HG02970 (cell line): ENCODE data around the gene MYOCOS.
"Not testable (repeated sequence)": the region's sequence is repeated elsewhere in the genome, so short reads cannot be mapped to it uniquely, and the experiment has no call there.

ENCODE experiments used
- ATAC-seq: cut with Tn5 transposase; IDR thresholded peaks from one replicate; pipeline ENCODE4 v1.9.1; 2021; ENCODE audit warnings: mild to moderate bottlenecking, moderate library complexity, moderate number of reproducible peaks; ENCODE audit not compliant: unreplicated experiment, low FRiP score

Gene MYOCOS

DNA sequence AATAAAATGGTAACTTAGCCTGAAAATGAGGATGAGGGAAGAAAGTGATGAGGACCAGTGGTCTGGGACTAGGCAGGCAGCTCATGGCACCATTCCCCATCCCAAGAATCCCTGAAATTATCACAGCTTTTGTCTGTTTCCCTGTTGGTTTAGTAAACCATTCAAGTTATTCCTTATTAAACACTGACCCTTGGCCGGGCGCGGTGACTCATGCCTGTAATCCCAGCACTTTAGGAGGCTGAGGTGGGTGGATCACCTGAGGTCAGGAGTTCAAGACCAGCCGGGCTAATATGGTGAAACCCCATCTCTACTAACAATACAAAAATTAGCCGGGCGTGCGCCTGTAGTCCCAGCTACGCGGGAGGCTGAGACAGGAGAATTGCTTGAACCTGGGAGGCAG, 34.2 kb downstream of the MYOCOS start:
- ATAC-seq = not testable (repeated sequence)

DNA sequence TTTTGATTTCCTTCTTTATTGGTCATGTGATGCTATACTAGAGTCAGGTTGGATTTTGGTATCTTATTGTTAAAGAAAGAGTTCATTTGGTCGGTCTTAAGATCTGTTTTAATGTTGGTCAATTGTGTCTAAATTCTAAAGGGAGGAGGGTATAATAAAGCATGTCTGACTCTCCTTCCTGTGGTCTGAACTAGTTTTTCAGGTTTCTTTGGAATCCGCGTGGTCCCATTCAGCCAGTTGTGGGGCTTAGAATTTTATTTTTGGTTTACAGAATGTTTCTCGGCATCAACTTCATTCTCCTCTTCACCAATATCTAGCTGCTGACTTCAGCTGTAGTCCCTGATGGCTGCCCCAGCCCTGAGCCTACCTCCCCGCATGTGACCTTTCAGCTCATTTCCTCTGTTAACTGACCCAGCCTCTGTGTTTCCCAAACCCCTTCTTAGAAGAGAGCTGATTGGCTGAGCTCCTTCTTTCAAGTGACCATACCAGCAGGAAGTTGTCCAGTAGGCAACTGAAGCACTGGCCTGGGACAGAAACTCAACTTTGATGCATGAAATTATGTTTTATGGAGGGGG, 39.1 kb downstream of the MYOCOS start:
- no peak for ATAC-seq

DNA sequence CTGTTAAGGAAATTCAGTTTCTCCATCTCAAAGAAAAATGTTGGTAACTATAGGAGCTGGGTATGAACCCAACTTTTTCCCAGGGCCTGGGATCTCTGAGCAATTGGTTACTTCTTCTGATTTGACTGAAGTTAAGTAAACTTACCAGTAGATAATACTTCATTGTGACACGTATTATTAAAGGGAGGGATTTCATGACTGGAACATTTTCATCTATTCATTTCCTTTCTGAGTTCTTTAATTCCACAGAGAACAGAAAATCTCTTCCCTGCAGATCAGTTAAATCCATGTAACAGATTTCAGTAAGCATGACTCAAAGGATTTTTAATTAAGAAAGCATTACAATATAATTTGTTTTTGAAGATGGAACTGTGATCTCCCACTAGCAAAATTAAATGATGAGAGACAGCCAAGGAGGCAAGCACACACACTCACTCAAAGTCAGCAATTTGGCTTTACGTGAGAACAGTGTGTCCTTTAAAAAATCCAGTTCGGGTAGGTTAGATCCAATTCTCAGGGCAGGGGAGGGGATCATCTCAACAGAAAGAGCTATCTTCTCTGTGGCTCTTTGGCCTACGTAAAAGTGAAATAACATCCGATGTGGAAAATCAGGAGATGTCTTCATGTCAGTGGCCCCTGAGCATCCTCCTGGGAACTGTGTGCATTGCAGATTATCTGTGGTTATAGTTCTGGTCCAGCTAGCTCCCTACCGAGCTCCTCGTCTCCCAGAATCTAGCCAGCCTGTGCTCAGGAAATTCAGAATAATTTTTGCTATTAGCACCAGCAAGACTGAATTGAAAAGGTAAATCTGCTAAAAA, 41.2 kb downstream of the MYOCOS start:
- ATAC-seq = no peak

DNA sequence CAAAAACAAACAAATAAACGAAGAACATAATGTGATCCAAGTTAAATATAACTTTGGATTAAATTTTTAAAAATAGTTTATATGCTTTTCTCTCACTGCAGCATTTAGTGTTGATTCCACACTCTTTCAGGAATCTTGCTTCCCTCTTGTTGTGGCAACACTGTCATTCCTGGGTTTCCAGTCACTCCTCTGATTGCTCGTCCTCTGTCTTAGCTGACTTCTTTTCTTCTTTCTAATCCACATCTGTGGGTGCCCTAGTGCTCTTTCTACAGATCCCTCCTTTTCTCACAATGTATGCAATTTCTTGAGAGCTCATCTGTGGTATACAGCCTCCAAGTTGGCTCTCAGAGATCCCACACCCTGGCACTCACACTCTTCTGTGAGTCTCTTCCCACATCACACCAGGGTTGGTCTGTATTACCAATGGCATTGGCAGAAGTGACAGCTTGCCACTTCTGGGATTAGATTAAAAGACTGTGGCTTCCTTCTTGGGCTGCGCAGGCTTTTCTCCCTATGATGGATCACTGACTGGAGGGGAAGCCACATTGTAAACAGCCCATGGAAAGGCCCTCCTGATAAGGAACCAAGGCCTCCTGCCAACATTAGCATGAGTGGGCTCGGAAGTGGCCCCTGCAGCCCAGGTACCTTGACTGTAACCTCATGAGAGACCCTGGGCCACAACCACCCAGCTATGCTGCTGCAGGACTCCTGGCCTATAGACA, 42.0 kb downstream of the MYOCOS start:
- no peak for ATAC-seq

DNA sequence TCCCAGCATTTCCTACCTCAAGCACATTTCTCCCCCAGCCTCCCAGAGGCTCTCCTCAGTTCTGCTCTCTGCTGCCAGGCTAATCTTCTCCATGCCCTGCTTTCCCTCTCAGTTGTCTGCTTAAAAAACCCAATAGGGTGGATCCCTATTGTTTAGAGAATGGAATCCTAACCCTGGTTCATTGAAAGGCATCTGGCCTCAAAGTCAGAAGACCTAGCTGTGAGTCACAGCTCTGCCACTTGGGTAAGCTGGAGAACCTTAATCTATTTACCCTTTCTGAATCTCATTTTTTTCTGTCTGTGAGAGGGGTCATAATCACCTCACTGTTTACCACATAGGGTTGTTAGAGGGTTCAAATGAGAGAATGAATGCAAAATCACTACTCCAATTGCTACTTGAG, 42.9 kb downstream of the MYOCOS start:
- ATAC-seq = no peak

DNA sequence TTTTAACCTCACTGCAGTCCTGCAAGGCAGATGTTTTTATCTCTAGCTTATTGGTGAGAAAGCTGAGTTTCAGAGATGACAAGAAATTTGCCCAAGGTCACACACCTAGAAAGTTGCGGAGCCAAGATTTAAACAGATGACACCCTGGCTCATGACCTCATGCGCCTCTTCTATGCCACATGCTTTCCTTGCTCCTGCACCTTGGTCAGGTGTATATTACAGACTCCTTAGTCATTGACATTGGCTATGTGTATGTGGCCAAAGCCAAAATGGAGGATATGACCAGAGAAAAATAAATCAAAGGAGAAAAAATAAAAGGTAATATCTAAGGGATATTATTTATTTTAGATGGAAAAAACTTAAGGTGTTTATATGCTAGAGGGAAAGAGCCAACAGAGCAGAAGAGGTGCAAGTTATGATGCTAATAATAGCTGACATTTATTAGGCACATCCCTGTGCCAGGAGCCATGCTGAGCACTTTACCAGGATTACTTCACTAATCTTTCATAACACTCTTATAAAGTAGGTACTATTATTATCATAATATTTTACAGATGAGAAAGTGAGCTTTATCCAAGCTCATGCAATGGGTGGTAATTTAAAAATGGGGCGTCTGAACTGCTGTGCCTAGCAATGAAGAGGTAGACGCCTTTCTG, 44.2 kb downstream of the MYOCOS start:
- no peak for ATAC-seq

DNA sequence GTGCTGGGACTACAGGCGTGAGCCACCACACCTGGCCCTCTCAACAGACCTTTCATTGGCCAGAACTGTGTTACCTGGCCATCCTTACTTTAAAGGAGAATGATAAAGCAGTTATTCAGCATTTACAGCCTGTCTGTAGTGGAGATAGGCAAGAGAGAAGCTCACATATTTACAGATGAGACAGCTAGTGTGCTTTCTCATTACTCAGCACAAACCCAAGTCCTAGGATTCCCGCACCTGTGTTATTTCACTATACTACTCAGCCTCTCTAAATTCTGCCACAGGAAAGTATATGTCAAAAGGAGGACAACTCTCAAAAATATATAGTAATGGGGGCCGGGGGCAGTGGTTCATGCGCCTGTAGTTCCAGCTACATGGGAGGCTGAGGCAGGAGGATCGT, 46.3 kb downstream of the MYOCOS start:
- ATAC-seq = no peak

DNA sequence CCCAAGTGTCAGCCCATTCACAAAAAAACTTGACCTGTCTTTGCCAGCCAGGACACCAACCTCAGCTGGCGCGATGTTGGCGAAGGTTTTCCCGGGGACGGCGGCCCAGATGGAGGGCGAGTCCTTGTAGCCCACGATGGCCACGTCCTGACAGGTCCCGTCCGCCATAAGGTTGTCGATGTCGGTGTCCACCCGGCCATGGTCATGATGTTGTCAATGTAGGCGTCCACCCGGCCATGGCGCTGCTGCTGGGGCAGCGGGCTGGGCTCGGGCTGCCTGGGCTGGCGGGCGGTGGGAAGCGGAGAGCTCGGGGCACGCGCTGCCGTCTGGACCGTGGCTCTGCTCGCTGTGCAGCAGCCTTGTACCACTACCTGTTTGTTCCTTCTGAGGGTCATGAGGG, 48.7 kb downstream of the MYOCOS start:
- no peak for ATAC-seq

DNA sequence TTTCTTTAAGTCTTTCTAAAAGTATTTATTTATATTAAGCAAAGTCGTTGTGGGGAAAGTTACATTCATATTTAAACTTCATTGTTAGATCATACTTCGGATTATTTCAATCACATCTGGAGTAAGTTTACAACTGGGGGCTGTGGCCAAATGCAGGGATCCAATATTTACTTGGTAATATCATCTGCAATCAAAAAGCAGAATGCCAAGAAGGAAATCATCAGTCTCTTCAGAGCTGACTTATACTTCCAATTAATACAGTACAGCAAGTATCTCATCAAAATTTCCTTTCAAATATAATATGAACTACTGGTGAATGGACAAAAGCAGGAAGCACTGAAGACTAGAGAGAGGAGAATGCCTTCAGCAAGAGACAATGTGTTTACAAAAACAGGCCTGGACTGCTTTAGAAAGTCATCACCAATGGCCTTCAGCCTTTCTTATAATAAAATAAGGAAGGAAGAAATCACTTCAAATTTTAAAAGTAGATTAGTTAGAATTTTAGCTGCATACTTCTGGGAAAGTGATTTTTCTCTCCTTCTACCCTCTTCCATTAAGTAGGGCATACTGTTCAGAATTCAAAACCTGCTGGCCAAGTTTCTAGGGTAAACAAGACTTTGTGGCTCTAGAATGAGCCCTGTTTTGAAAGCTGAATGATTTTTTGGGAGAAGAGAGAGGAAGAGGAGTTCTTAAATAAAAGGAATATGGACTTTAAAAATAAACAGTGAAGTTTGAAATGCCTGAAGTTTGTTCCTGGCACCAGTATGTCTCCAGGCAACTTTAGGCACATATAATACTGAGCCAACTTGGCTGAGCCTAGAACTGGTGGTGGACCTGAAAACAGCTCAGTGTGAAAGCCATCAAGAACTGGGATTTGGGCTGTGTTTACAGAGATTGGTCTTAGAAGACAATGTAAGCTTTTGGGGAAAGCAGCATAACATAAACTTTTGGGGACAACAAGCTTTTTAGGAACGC, 52.7 kb downstream of the MYOCOS start:
- no peak for ATAC-seq
